ENCODE measurements around the gene WDR7. TPM values are rescaled to one million over a fixed set of nuclear protein-coding genes. Genes with fewer than 3 reads are reported as not detected.

WDR7 gene
- total and polyA plus RNA-seq, 9 of the 15 experiments (the other 6 are each of a cell fraction or from before 2014, with no cell fraction given), result 1.4 to 9.4 (median 5.3) TPM

DNA sequence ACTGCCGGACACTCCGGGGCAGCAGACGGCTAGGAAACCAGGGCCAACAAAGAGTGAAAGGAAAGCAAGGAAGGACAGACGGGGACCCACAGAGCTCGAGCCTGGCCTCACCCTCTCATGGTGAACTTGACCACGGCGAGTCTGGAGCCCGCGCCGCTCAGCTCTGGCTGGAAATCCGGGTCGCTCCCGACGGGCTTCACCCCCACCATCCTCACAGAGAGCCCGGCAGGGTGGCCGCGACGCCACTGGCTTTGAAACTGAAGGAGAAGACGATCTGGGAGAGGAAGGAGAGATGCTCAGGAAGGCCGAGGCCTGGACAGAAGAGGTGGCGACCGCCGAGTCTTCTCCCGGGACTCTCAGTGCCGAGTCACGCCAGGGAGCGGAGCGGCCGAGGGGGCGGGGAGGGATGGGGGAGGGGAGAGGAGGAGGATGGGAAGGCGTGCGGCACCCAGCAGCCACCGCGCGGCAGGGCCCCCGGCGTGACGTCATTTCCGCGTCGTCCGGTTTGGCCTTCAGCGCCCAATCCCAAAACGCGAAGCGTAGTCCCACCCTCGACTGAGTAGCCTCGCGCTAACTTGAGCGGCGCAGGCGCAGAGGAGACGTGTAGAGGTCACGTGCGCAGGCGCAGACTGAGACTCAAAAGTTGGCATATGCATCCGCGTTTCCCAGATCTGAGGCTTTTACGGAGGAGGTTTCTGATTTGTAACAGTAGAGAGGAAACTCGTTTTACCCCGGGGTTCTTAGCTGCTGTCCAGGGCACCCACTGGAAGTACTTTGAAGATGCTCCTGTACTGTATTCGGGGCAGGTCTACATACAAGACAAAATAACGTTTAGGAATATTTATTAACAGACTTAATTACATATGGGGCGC lies 12.7 kb upstream of the WDR7 start, which contains the start of gene TXNL1 (continued):
- TF ChIP-seq PRDM10 (IDR thresholded peaks at IDR 0.05; ENCODE audit: partially characterized antibody), result peak; percentile 32
- no peak for TF ChIP-seq TFAM (CRISPR knock-in tag; conservative IDR thresholded peaks at IDR 0.05)
- TF ChIP-seq FOSL1 (tag; conservative IDR thresholded peaks at IDR 0.05), result 0 out of 2 replicates have a peak, but pooled peaks have one; percentile 21
- no peak for TF ChIP-seq ZNF324 (CRISPR knock-in tag; IDR thresholded peaks at IDR 0.05)
- no peak; the same call in 1 of the 2 replicates for TF ChIP-seq LCOR (CRISPR knock-in tag; IDR thresholded peaks at IDR 0.05)
- TF ChIP-seq, protein P1, sequence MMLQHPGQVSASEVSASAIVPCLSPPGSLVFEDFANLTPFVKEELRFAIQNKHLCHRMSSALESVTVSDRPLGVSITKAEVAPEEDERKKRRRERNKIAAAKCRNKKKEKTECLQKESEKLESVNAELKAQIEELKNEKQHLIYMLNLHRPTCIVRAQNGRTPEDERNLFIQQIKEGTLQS (IDR thresholded peaks at IDR 0.05), result peak; percentile 97
- TF ChIP-seq, protein P1 (CRISPR knock-in tag; conservative IDR thresholded peaks at IDR 0.05), result no peak
- TF ChIP-seq NFE2 (IDR thresholded peaks at IDR 0.05; ENCODE audit: low read depth), result peak; percentile 82
- peak; percentile 84 for TF ChIP-seq ZFX (CRISPR knock-in tag; IDR thresholded peaks at IDR 0.05)
- TF ChIP-seq ZHX1 (conservative IDR thresholded peaks at IDR 0.05; ENCODE audit: low read length), result no peak
- TF ChIP-seq CCAR2 (IDR thresholded peaks at IDR 0.05; ENCODE audit: low read depth, low read length), result no peak
- TF ChIP-seq MEF2A (IDR thresholded peaks at IDR 0.05; ENCODE audit: control insufficient read depth, low read depth, low read length), result no peak
- TF ChIP-seq TAF9B (IDR thresholded peaks at IDR 0.05; ENCODE audit: partially characterized antibody), result peak; percentile 54
- TF ChIP-seq TRIM24 (IDR thresholded peaks at IDR 0.05), result peak in 1 of 2 experiments; percentile 49; a peak in 1 of 4 replicates
- TF ChIP-seq YY1 (IDR thresholded peaks at IDR 0.05; ENCODE audit: borderline replicate concordance in 1 of 3, control insufficient read depth in 1 of 3, extremely low read depth in 1 of 3, insufficient read depth in 3 of 3, insufficient read length in 1 of 3, insufficient replicate concordance in 2 of 3, low read depth in 1 of 3, low read length in 2 of 3), result peak in 2 of 3 experiments; percentile 24 to 26
- TF ChIP-seq ZNF785 (CRISPR knock-in tag; IDR thresholded peaks at IDR 0.05), result no peak
- TF ChIP-seq RBM17 (IDR thresholded peaks at IDR 0.05; ENCODE audit: borderline replicate concordance, low read depth, low read length), result no peak
- no peak for TF ChIP-seq KLF6 (CRISPR knock-in tag; IDR thresholded peaks at IDR 0.05; ENCODE audit: borderline replicate concordance)
- TF ChIP-seq, protein P2, sequence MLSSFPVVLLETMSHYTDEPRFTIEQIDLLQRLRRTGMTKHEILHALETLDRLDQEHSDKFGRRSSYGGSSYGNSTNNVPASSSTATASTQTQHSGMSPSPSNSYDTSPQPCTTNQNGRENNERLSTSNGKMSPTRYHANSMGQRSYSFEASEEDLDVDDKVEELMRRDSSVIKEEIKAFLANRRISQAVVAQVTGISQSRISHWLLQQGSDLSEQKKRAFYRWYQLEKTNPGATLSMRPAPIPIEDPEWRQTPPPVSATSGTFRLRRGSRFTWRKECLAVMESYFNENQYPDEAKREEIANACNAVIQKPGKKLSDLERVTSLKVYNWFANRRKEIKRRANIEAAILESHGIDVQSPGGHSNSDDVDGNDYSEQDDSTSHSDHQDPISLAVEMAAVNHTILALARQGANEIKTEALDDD (IDR thresholded peaks at IDR 0.05), result no peak

Measured in K562 (cell line).